Measurements from ENCODE around the gene MECR.

DNA sequence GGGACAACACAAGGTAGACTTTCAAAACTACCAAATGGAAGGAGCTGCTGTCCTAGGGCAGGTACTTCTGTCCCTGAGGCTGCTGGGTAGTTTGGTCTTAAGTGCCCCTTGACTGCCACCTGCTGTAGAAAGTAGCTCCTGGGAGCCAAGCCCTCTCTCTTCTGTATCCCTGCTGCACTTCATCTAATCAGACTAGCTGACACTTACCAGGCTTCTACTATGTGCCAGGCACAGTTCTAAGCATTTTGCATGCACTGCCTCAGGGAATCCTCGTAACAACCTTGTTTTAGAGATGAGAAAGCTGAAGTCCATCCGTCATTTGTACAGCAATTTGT lies 33.2 kb downstream of the MECR start:
- TF ChIP-seq POLR2AphosphoS5 (IDR thresholded peaks at IDR 0.05; ENCODE audit: borderline replicate concordance, low read depth, low read length) (no peak), FOXP2 (optimal IDR thresholded peaks at IDR 0.05; ENCODE audit: control extremely low read depth, extremely low read length, insufficient read depth) (no peak)

Measured in SK-N-MC (cell line).